Osteoblast (primary cell): Measurements from ENCODE around the gene FBXW4. TPM values are rescaled to one million over a fixed set of nuclear protein-coding genes. Genes with fewer than 3 reads are reported as not detected.

Experiments
- DNase-seq: peaks from one replicate; pipeline ENCODE4 v3.0.0; 2011; ENCODE audit warnings: low spot score, mixed read lengths; ENCODE audit not compliant: insufficient read length; ENCODE audit errors: missing footprints
- H2AFZ ChIP-seq: 2 replicates; pipeline ENCODE4 v1.6.0; 2011; ENCODE audit warnings: mild to moderate bottlenecking, low read length
- H3K27ac ChIP-seq: 2 replicates; pipeline ENCODE4 v1.5.1; 2011; ENCODE audit warnings: mild to moderate bottlenecking, low read depth, low read length, moderate library complexity
- H3K27me3 ChIP-seq: 2 replicates; pipeline ENCODE4 v1.6.0; 2012; ENCODE audit warnings: mild to moderate bottlenecking, control low read depth, inconsistent platforms, low read length, moderate library complexity; ENCODE audit not compliant: insufficient read depth
- H3K36me3 ChIP-seq: 2 replicates; pipeline ENCODE4 v1.5.1; 2011; ENCODE audit warnings: mild to moderate bottlenecking, low read length, control low read depth, moderate library complexity; ENCODE audit not compliant: insufficient read depth
- H3K4me1 ChIP-seq: 2 replicates; pipeline ENCODE4 v1.5.1; 2011; ENCODE audit warnings: mild to moderate bottlenecking, low read length, control low read depth, moderate library complexity; ENCODE audit not compliant: insufficient read depth
- H3K4me2 ChIP-seq: 2 replicates; pipeline ENCODE4 v1.6.0; 2011; ENCODE audit warnings: mild to moderate bottlenecking, low read length; ENCODE audit not compliant: insufficient read depth
- H3K4me3 ChIP-seq: fragments of 200-600 bp; sonication (generic); 3 replicates; pipeline ENCODE4 v1.5.1; 2012; ENCODE audit warnings: mild to moderate bottlenecking, low read length, inconsistent platforms; ENCODE audit not compliant: insufficient read depth
- H3K79me2 ChIP-seq: 2 replicates; pipeline ENCODE4 v1.6.0; 2012; ENCODE audit warnings: mild to moderate bottlenecking, low read length, control low read depth, inconsistent platforms; ENCODE audit not compliant: insufficient read depth
- H3K9me3 ChIP-seq: 2 replicates; pipeline ENCODE4 v1.5.1; 2011; ENCODE audit warnings: low read depth, low read length, control low read depth
- H4K20me1 ChIP-seq: 2 replicates; pipeline ENCODE4 v1.6.0; 2012; ENCODE audit warnings: mild to moderate bottlenecking, low read length, control low read depth; ENCODE audit not compliant: insufficient read depth
- CTCF ChIP-seq: IDR thresholded peaks from 2 replicates; pipeline ENCODE4 v1.5.1; 2011; ENCODE audit warnings: mild to moderate bottlenecking, low read depth, low read length, moderate library complexity; ENCODE audit errors: extremely low read depth
- small RNA-seq: library from RNA; depleted of rRNA; stranded (forward); fragments of <200 nt; gene quantifications from one replicate; pipeline ENCODE3, GENCODE V24; 2012
- total RNA-seq: library from RNA; depleted of rRNA; stranded (reverse); fragments of >200 nt; gene quantifications from 2 replicates; pipeline ENCODE4 v1.2.3, GENCODE V29; 2012

FBXW4 gene
- total RNA-seq, 1 donor, result 40.2 TPM

GRCh38 chr10:101563007-101563406 lies 132.0 kb downstream of the FBXW4 start:
- no peak overlapping the region for H3K27ac ChIP-seq
- H3K79me2 ChIP-seq, result no peaks in the 10 kb centered on the region
- H3K36me3 ChIP-seq, result no peaks in the 10 kb centered on the region
- H3K4me2 ChIP-seq, result no peak overlapping the region
- H2AFZ ChIP-seq, result no peak overlapping the region
- no peaks in the 10 kb centered on the region for H3K4me1 ChIP-seq
- H3K27me3 ChIP-seq, result peaks cover 41% of the 10 kb centered on the region
- no peak for TF ChIP-seq CTCF
- no peak overlapping the region for H3K4me3 ChIP-seq
- H4K20me1 ChIP-seq, result no peaks in the 10 kb centered on the region
- DNase-seq, result no peak
- H3K9me3 ChIP-seq, result no peaks in the 10 kb centered on the region

- Histone ChIP-seq H2AFZ (no peak overlapping the region), H3K4me1 (no peaks in the 10 kb centered on the region)
Measured at GRCh38 chr10:101562231-101562630, 132.7 kb downstream of the FBXW4 start.

GRCh38 chr10:101561068-101561915 lies 133.7 kb downstream of the FBXW4 start:
- Histone ChIP-seq H3K4me3 (no peak overlapping the region), H3K27ac (no peak overlapping the region), H3K79me2 (no peaks in the 10 kb centered on the region), H3K9me3 (no peaks in the 10 kb centered on the region), H3K36me3 (no peaks in the 10 kb centered on the region), H3K27me3 (peaks cover 25% of the 10 kb centered on the region), H3K4me2 (no peak overlapping the region), H4K20me1 (no peaks in the 10 kb centered on the region), H3K4me1 (no peaks in the 10 kb centered on the region), H2AFZ (no peak overlapping the region)
- DNase-seq, result no peak
- TF ChIP-seq CTCF, result no peak

More at GRCh38 chr10:101562231-101562630, 132.7 kb downstream of the FBXW4 start:
- H3K4me2 ChIP-seq, result no peak overlapping the region
- peaks cover 34% of the 10 kb centered on the region for H3K27me3 ChIP-seq
- no peaks in the 10 kb centered on the region for H3K79me2 ChIP-seq
- no peaks in the 10 kb centered on the region for H3K9me3 ChIP-seq
- no peaks in the 10 kb centered on the region for H3K36me3 ChIP-seq
- H3K27ac ChIP-seq, result no peak overlapping the region
- TF ChIP-seq CTCF, result no peak
- no peaks in the 10 kb centered on the region for H4K20me1 ChIP-seq
- no peak for DNase-seq
- no peak overlapping the region for H3K4me3 ChIP-seq

Small RNAs within 50 kb of the gene (small RNA-seq; reads per million reads assigned to genes)
- 11.7 reads per million, percentile 92 among the genes with 10 or more reads in this experiment for gene MIR3158-1
- not detected for gene RNU6-1165P

Other genes starting within 250 kb of the FBXW4 start
- gene POLL, start 106.9 kb downstream of the FBXW4 start, total RNA-seq, result 17.1 and 18.5 TPM in 2 replicates
- 28.9 and 36.2 TPM in 2 replicates for gene DPCD, start 106.8 kb downstream of the FBXW4 start, total RNA-seq
- not detected in 2 replicates for gene FGF8, start 80.9 kb upstream of the FBXW4 start, total RNA-seq
- gene NPM3, start 88.3 kb upstream of the FBXW4 start, total RNA-seq, result 47.7 and 64.8 TPM in 2 replicates
- gene OGA, start 123.3 kb upstream of the FBXW4 start, total RNA-seq, result 115 and 121 TPM in 2 replicates
- gene KCNIP2, start 148.6 kb upstream of the FBXW4 start, total RNA-seq, result 0.88 and 1.4 TPM in 2 replicates